HepG2 (cell line): ENCODE data around the gene UTS2R. TPM values are rescaled to one million over a fixed set of nuclear protein-coding genes. Genes with fewer than 3 reads are reported as not detected.

ENCODE experiments used
- BRD4 ChIP-seq: sonication (generic); formaldehyde crosslinking; IDR thresholded peaks from 2 replicates; pipeline ENCODE4 v1.4.0; 2020; ENCODE audit warnings: missing genetic modification reagents
- ELF1 ChIP-seq: sonication (generic); formaldehyde crosslinking; IDR thresholded peaks from 2 replicates; pipeline ENCODE4 v1.4.0; 2020; ENCODE audit warnings: missing genetic modification reagents
- FOXJ3 ChIP-seq: sonication (generic); formaldehyde crosslinking; IDR thresholded peaks from 2 replicates; pipeline ENCODE4 v1.4.0; 2020; ENCODE audit warnings: missing genetic modification reagents, mild to moderate bottlenecking, borderline replicate concordance
- MIER2 ChIP-seq: IDR thresholded peaks from 2 replicates; pipeline ENCODE4 v1.6.1; 2016; ENCODE audit warnings: missing biosample characterization, missing genetic modification reagents
- NR2C2 ChIP-seq: sonication (generic); formaldehyde crosslinking; IDR thresholded peaks from 2 replicates; pipeline ENCODE4 v1.4.0; 2020; ENCODE audit warnings: missing genetic modification reagents, mild to moderate bottlenecking, moderate library complexity, borderline replicate concordance
- RFX3 ChIP-seq: IDR thresholded peaks from 2 replicates; pipeline ENCODE4 v1.6.1; 2016; ENCODE audit warnings: missing biosample characterization, missing genetic modification reagents
- SSRP1 ChIP-seq: IDR thresholded peaks from 2 replicates; pipeline ENCODE4 v1.6.1; 2016; ENCODE audit warnings: control low read depth
- STAT5B ChIP-seq: sonication (generic); formaldehyde crosslinking; IDR thresholded peaks from 2 replicates; pipeline ENCODE4 v1.4.0; 2020; ENCODE audit warnings: missing genetic modification reagents
- SYNCRIP ChIP-seq: fragments of 200-400 bp; formaldehyde crosslinking; IDR thresholded peaks from 2 replicates; pipeline ENCODE4 v1.6.1; 2018; ENCODE audit warnings: mild to moderate bottlenecking, low read depth, low read length; ENCODE audit not compliant: insufficient read depth
- THRA ChIP-seq: sonication (generic); formaldehyde crosslinking; IDR thresholded peaks from 2 replicates; pipeline ENCODE4 v1.4.0; 2020; ENCODE audit warnings: missing genetic modification reagents, borderline replicate concordance
- TRIM22 ChIP-seq: fragments of 450-650 bp; IDR thresholded peaks from 2 replicates; pipeline ENCODE4 v1.6.1; 2017
- U2AF1 ChIP-seq: fragments of 200-400 bp; formaldehyde crosslinking; optimal IDR thresholded peaks from 2 replicates; pipeline ENCODE3; 2017; ENCODE audit warnings: mild to moderate bottlenecking, low read depth, low read length
- ZBTB42 ChIP-seq: sonication (generic); formaldehyde crosslinking; IDR thresholded peaks from 2 replicates; pipeline ENCODE4 v1.5.0; 2020; ENCODE audit warnings: mild to moderate bottlenecking, missing genetic modification reagents
- ZBTB46 ChIP-seq: sonication (generic); formaldehyde crosslinking; IDR thresholded peaks from 2 replicates; pipeline ENCODE4 v1.4.0; 2020; ENCODE audit warnings: mild to moderate bottlenecking, missing genetic modification reagents, borderline replicate concordance
- ZFP36 ChIP-seq: fragments of 150-350 bp; IDR thresholded peaks from 2 replicates; pipeline ENCODE4 v1.6.1; 2018; ENCODE audit warnings: borderline replicate concordance, low read length, low read depth; ENCODE audit not compliant: partially characterized antibody
- ZNF124 ChIP-seq: sonication (generic); formaldehyde crosslinking; IDR thresholded peaks from 2 replicates; pipeline ENCODE4 v1.4.0; 2020; ENCODE audit warnings: missing genetic modification reagents
- ZNF224 ChIP-seq: sonication (generic); formaldehyde crosslinking; IDR thresholded peaks from 2 replicates; pipeline ENCODE4 v1.5.0; 2020; ENCODE audit warnings: mild to moderate bottlenecking, missing genetic modification reagents
- ZNF552 ChIP-seq: sonication (generic); formaldehyde crosslinking; IDR thresholded peaks from 2 replicates; pipeline ENCODE4 v1.9.0; 2022; ENCODE audit warnings: missing genetic modification reagents, mild to moderate bottlenecking, borderline replicate concordance
- ZNF574 ChIP-seq: sonication (generic); formaldehyde crosslinking; IDR thresholded peaks from 2 replicates; pipeline ENCODE4 v1.4.0; 2020; ENCODE audit warnings: missing genetic modification reagents
- ZNF720 ChIP-seq: sonication (generic); formaldehyde crosslinking; IDR thresholded peaks from 2 replicates; pipeline ENCODE4 v1.4.0; 2020; ENCODE audit warnings: missing genetic modification reagents
- ZNF781 ChIP-seq: sonication (generic); formaldehyde crosslinking; IDR thresholded peaks from 2 replicates; pipeline ENCODE4 v1.5.1; 2020; ENCODE audit warnings: borderline replicate concordance, mild to moderate bottlenecking, missing genetic modification reagents; ENCODE audit errors: not compliant biosample characterization
- ZNF850 ChIP-seq: sonication (generic); formaldehyde crosslinking; conservative IDR thresholded peaks from 2 replicates; pipeline ENCODE4 v1.9.0; 2021; ENCODE audit warnings: mild to moderate bottlenecking, missing genetic modification reagents
- polyA plus RNA-seq, 8 experiments: library from polyadenylated mRNA; depleted of rRNA in 3 of 8; stranded (reverse) in 7 of 8; unstranded in 1 of 8; fragments of >200 nt; fragmentation: Illumina TruSeq in 4 of 8; extraction: Trizol in 4 of 8; gene quantifications; 2 replicates each; pipeline versions ENCODE4 v1.2.1 to v1.2.3, GENCODE V29; 2011 to 2016; ENCODE audit warnings: low read depth in 4 of 8, missing spikeins in 1 of 8, mixed read lengths in 1 of 8; ENCODE audit not compliant: insufficient read depth in 1 of 8
- total RNA-seq, 5 experiments: library from RNA; depleted of rRNA; stranded (reverse); fragments of >200 nt; fragmentation: Illumina TruSeq; extraction: Trizol; gene quantifications; 2 replicates each; pipeline ENCODE4 v1.2.3, GENCODE V29; 2016; ENCODE audit warnings: low read depth in 1 of 5

UTS2R gene
- total and polyA plus RNA-seq, 2 of the 13 experiments (the other 11 are each of a cell fraction or from before 2014, with no cell fraction given), result 0.13 to 0.15 TPM

GRCh38 chr17:82346342-82347300, 24.9 kb upstream of the UTS2R start (continued):
- TF ChIP-seq SSRP1 (CRISPR knock-in tag) (peak; percentile 98), ZNF720 (CRISPR knock-in tag) (peak; percentile 79; the same call in 1 of the 2 replicates), U2AF1 (no peak), ZNF850 (no peak), ZBTB42 (CRISPR knock-in tag) (no peak), ZNF224 (CRISPR knock-in tag) (no peak), SYNCRIP (no peak), ZNF781 (CRISPR knock-in tag) (peak; percentile 74), NR2C2 (peak; percentile 94), RFX3 (CRISPR knock-in tag) (no peak; the same call in 1 of the 2 replicates), FOXJ3 (peak; percentile 97), ZNF124 (CRISPR knock-in tag) (peak; percentile 86), ZNF574 (CRISPR knock-in tag) (peak; percentile 88), MIER2 (CRISPR knock-in tag) (peak; percentile 85; the same call in 1 of the 2 replicates), ZBTB46 (CRISPR knock-in tag) (peak; percentile 74; the same call in 1 of the 2 replicates), THRA (CRISPR knock-in tag) (peak; percentile 96), TRIM22 (no peak), BRD4 (CRISPR knock-in tag) (peak; percentile 75), ELF1 (CRISPR knock-in tag) (peak; percentile 76), ZNF552 (CRISPR knock-in tag) (peak; percentile 56; the same call in 1 of the 2 replicates), ZFP36 (no peak), STAT5B (0 out of 2 replicates have a peak, but pooled peaks have one; percentile 26)
